Astrocyte of the spinal cord (primary cell): Measurements from ENCODE around the gene ITIH4.
A peak's percentile ranks its signal among the peaks of the same experiment; 100 is the strongest.

Experiments
- DNase-seq: peaks from one replicate; pipeline ENCODE4 v3.0.0; 2011; ENCODE audit warnings: low read depth, low spot score
- H3K4me3 ChIP-seq: 2 replicates; pipeline ENCODE4 v1.5.1; 2011; ENCODE audit warnings: low read depth, mild to moderate bottlenecking, low read length, moderate library complexity
- CTCF ChIP-seq: IDR thresholded peaks from 2 replicates; pipeline ENCODE4 v1.5.1; 2012; ENCODE audit warnings: low read depth, mild to moderate bottlenecking, low read length, inconsistent platforms
- in situ Hi-C: cut with HindIII; loops from 2 replicates; pipeline ENCODE4 v1.10.0; 2017; ENCODE audit warnings: low sequenced_read_pairs

ITIH4 gene

GRCh38 chr3:52793702-52794611, 36.5 kb downstream of the ITIH4 start:
- DNase-seq, result no peak
- in situ Hi-C loops, result no loop called here
- H3K4me3 ChIP-seq, result no peak overlapping the region
- TF ChIP-seq CTCF, result no peak

DNA sequence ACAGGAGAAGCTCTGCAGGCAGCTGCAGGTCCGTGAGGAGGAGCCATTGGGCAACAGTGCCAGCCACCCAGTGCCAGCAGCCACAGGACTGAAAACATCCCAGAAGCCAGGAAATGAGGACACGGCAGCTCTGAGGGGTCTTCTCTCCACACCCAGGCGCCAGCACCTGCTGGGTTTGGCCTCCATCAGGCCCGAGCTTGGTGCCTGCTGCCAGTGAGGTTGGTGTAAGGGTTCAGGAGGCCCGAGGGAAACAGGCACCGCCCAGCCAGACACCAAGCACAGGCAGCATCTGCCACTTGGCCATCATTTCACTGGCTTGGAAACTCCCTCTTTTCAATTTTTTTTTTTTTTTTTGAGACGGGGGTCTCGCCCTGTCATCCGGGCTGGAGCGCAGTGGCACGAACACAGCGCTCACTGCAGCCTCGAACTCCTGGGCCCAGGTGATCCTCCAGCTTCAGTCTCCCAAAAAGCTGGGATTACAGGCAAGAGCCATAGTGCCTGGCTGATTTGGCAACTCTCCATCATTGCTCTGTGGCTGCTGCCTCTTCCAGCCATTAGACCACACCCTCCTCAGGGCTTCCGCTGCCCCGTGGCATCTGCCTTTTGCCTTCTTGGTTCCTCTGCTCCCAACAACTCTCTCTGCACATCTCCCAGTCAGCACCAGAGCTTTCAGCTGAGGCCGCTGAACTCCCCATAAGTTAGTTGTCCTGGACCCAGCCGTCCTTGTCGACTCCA, 37.3 kb downstream of the ITIH4 start:
- in situ Hi-C loops, result no loop called here
- no peak for DNase-seq
- no peak overlapping the region for H3K4me3 ChIP-seq
- TF ChIP-seq CTCF, result no peak

DNA sequence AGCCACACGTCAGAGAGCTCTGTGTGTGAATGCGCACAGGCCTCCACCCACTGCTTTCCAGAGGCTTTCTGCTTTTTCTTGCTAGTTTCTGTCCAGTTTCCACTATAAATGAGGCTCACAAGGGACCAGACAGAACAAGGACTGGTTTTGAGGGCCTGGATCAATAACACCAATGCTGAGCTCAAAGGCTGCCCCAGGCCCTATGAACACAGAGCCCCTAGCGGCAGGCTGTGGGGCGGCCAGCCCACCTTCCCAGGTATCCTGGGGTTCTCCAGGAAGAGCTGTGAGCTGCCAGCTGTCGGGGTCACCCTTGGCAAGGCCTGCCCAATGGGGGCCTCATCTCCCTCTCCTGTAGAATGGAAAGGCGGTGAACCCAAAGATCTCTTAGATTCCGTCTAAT, 38.1 kb downstream of the ITIH4 start:
- no peak for DNase-seq
- peak; percentile 29 for TF ChIP-seq CTCF

DNA sequence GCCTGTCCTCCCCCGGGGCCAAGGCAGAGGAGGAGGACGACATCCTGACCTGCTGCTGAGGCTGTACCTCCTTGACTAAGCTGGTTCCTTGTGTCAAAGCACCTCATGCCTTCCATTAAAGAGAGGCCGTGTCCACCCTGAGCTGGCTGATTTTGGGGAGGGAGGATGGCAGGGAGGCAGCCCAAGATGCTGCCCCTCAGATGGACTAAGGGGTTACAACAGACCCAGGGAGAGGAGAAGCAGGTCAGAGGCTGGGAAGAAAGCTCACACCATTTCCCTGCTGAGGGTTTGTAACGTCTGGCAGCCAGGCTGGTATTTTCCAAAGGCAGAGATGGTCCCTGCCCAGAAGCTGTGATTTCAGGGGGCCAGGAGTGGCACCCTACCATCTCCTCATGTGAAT, 38.5 kb downstream of the ITIH4 start:
- in situ Hi-C loops, result no loop called here
- TF ChIP-seq CTCF, result no peak
- DNase-seq, result no peak

More for the DNA sequence above, 38.1 kb downstream of the ITIH4 start:
- H3K4me3 ChIP-seq, result no peak overlapping the region
- in situ Hi-C loops, result no loop called here

GRCh38 chr3:52791366-52791765, 39.1 kb downstream of the ITIH4 start:
- in situ Hi-C loops, result no loop called here
- H3K4me3 ChIP-seq, result no peak overlapping the region
- TF ChIP-seq CTCF, result no peak
- no peak for DNase-seq

More for the DNA sequence above, 38.5 kb downstream of the ITIH4 start:
- H3K4me3 ChIP-seq, result no peak overlapping the region

DNA sequence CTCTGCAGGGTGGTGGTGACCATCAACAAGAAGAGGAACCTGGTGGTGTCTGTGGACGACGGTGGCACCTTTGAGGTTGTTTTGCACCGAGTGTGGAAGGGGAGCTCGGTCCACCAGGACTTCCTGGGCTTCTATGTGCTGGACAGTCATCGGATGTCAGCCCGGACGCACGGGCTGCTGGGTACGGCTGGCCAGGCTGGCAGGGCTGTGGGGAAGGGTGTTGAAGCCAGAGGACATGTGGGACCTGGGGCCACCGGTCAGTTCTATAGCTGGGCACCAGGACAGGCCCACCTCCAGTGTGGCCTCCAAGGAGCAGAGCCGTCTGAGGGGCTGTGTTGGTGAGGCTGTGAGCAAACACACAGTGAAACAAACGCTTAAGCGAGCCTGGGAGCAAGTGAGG, 39.7 kb downstream of the ITIH4 start:
- DNase-seq, result no peak
- in situ Hi-C loops, result no loop called here
- H3K4me3 ChIP-seq, result no peak overlapping the region
- no peak for TF ChIP-seq CTCF
